IMR-90 (cell line): Measurements from ENCODE around the gene TRAF7. TPM values are rescaled to one million over a fixed set of nuclear protein-coding genes. Genes with fewer than 3 reads are reported as not detected.
A peak's percentile ranks its signal among the peaks of the same experiment; 100 is the strongest.

Source experiments
- ATAC-seq: fragments of 200-7000 bp; cut with Tn5 transposase; 2 replicates; pipeline ENCODE4 v1.9.1; 2020; ENCODE audit warnings: low read depth, mild to moderate bottlenecking, moderate library complexity
- BruUV-seq: library from RNA; stranded (reverse); fragments of 400-500 nt; replicated peaks from 2 replicates; lab custom pipeline; 2021; lab: Mats Ljungman, UMichigan
- CTCF ChIA-PET: fragments of 300-600 bp; formaldehyde crosslinking; extraction: SDS; loops from one replicate; lab custom pipeline; 2021; ENCODE audit warnings: antibody characterized with exemption; lab: Yijun Ruan, JAX
- POLR2A ChIA-PET: fragments of 300-600 bp; sonication (Branson Sonifier 250); formaldehyde crosslinking; loops from one replicate; lab custom pipeline; 2022; ENCODE audit warnings: antibody characterized with exemption; ENCODE audit not compliant: unreplicated experiment; lab: Charles Lee
- DNase-seq: peaks from one replicate; pipeline ENCODE4 v3.0.0; 2013
- H2AFZ ChIP-seq: replicated peaks from 2 replicates; pipeline ENCODE3; 2013; ENCODE audit warnings: low read length, mild to moderate bottlenecking; ENCODE audit not compliant: poor library complexity
- H2AK5ac ChIP-seq: 2 replicates; pipeline ENCODE4 v1.6.1; 2013; ENCODE audit warnings: low read depth, low read length, inconsistent platforms
- H2AK9ac ChIP-seq: replicated peaks from 2 replicates; pipeline ENCODE3; 2013; ENCODE audit warnings: mild to moderate bottlenecking, low read depth, low read length, moderate library complexity; ENCODE audit not compliant: poor library complexity
- H2BK120ac ChIP-seq: 2 replicates; pipeline ENCODE4 v1.6.1; 2013; ENCODE audit warnings: low read depth, low read length, inconsistent platforms
- H2BK15ac ChIP-seq: 3 replicates; pipeline ENCODE4 v1.6.1; 2013; ENCODE audit warnings: low read depth, low read length, inconsistent platforms
- H2BK20ac ChIP-seq: 2 replicates; pipeline ENCODE4 v1.6.1; 2013; ENCODE audit warnings: low read depth, mild to moderate bottlenecking, inconsistent platforms, low read length, moderate library complexity
- H2BK5ac ChIP-seq: 2 replicates; pipeline ENCODE4 v1.6.1; 2013; ENCODE audit warnings: mild to moderate bottlenecking, low read depth, low read length, inconsistent platforms; ENCODE audit not compliant: poor library complexity, severe bottlenecking
- H3K14ac ChIP-seq: replicated peaks from 2 replicates; pipeline ENCODE4 v1.6.1; 2013; ENCODE audit warnings: low read depth, low read length, inconsistent platforms
- H3K18ac ChIP-seq: 2 replicates; pipeline ENCODE4 v1.6.1; 2013; ENCODE audit warnings: low read depth, low read length, control low read depth
- H3K23ac ChIP-seq: 2 replicates; pipeline ENCODE4 v1.6.1; 2013; ENCODE audit warnings: low read depth, low read length, inconsistent platforms
- H3K27ac ChIP-seq: 2 replicates; pipeline ENCODE4 v1.5.1; 2013; ENCODE audit warnings: mild to moderate bottlenecking, control low read depth, low read length; ENCODE audit not compliant: insufficient read depth
- H3K27me3 ChIP-seq: 2 replicates; pipeline ENCODE4 v1.6.1; 2013; ENCODE audit warnings: low read length; ENCODE audit not compliant: control insufficient read depth, insufficient read depth
- H3K36me3 ChIP-seq: 2 replicates; pipeline ENCODE4 v1.6.1; 2013; ENCODE audit warnings: low read length, mixed read lengths; ENCODE audit not compliant: control insufficient read depth, insufficient read depth
- H3K4ac ChIP-seq: 2 replicates; pipeline ENCODE4 v1.6.1; 2013; ENCODE audit warnings: low read depth, low read length, inconsistent platforms
- H3K4me1 ChIP-seq: 2 replicates; pipeline ENCODE4 v1.6.1; 2013; ENCODE audit warnings: low read length, mixed read lengths; ENCODE audit not compliant: control insufficient read depth, insufficient read depth
- H3K4me2 ChIP-seq: 2 replicates; pipeline ENCODE4 v1.6.1; 2013; ENCODE audit warnings: low read depth, mild to moderate bottlenecking, control low read depth, low read length, moderate library complexity
- H3K4me3 ChIP-seq: 2 replicates; pipeline ENCODE4 v1.5.1; 2013; ENCODE audit warnings: low read depth, mild to moderate bottlenecking, control low read depth, low read length, moderate library complexity; ENCODE audit not compliant: insufficient read depth
- H3K56ac ChIP-seq: 2 replicates; pipeline ENCODE4 v1.6.1; 2013; ENCODE audit warnings: low read length, inconsistent platforms; ENCODE audit not compliant: insufficient read depth; ENCODE audit errors: extremely low read depth
- H3K79me1 ChIP-seq, 2 experiments: 2 replicates each; pipeline ENCODE4 v1.6.1; 2013; ENCODE audit warnings: low read length in 2 of 2, inconsistent platforms in 1 of 2, low read depth in 1 of 2
- H3K9ac ChIP-seq: 2 replicates; pipeline ENCODE4 v1.6.1; 2013; ENCODE audit warnings: low read depth, low read length, control low read depth
- H3K9me1 ChIP-seq: 2 replicates; pipeline ENCODE4 v1.6.1; 2013; ENCODE audit warnings: low read length, inconsistent platforms; ENCODE audit not compliant: insufficient read depth
- H3K9me3 ChIP-seq: 2 replicates; pipeline ENCODE4 v1.6.1; 2013; ENCODE audit warnings: low read length; ENCODE audit not compliant: control insufficient read depth, insufficient read depth
- H4K20me1 ChIP-seq: 2 replicates; pipeline ENCODE4 v1.6.1; 2013; ENCODE audit warnings: low read length, inconsistent platforms; ENCODE audit not compliant: insufficient read depth
- H4K5ac ChIP-seq: 2 replicates; pipeline ENCODE4 v1.6.1; 2013; ENCODE audit warnings: mild to moderate bottlenecking, low read depth, low read length, control low read depth
- H4K8ac ChIP-seq, 2 experiments: 2 replicates each; pipeline ENCODE4 v1.6.1; 2013; ENCODE audit warnings: low read depth in 2 of 2, low read length in 2 of 2, control low read depth in 1 of 2, inconsistent platforms in 1 of 2
- H4K91ac ChIP-seq: 2 replicates; pipeline ENCODE4 v1.6.1; 2013; ENCODE audit warnings: low read depth, low read length, inconsistent platforms; ENCODE audit not compliant: insufficient read depth
- BHLHE40 ChIP-seq: fragments of 150-350 bp; IDR thresholded peaks from 2 replicates; pipeline ENCODE4 v1.6.1; 2016; ENCODE audit warnings: mild to moderate bottlenecking, low read depth, low read length
- POLR2A ChIP-seq: IDR thresholded peaks from 2 replicates; pipeline ENCODE4 v1.6.1; 2012; ENCODE audit warnings: mild to moderate bottlenecking, low read depth, low read length
- RAD21 ChIP-seq: IDR thresholded peaks from 2 replicates; pipeline ENCODE4 v1.6.1; 2012; ENCODE audit warnings: low read length, improper control_type of control experiment
- RCOR1 ChIP-seq: IDR thresholded peaks from 2 replicates; pipeline ENCODE4 v1.6.1; 2012; ENCODE audit warnings: mild to moderate bottlenecking, low read length, improper control_type of control experiment; ENCODE audit not compliant: insufficient replicate concordance
- SMC3 ChIP-seq: fragments of 150-350 bp; IDR thresholded peaks from 2 replicates; pipeline ENCODE4 v1.6.1; 2016; ENCODE audit warnings: low read depth, mild to moderate bottlenecking, antibody characterized with exemption, low read length, moderate library complexity
- WGBS, 2 experiments: methylation state at CpG; one replicate each; pipeline versions ENCODE4 v1.1.5 to v1.1.7; 2013; ENCODE audit warnings: missing lambda C conversion rate in 2 of 2; ENCODE audit not compliant: insufficient read length in 1 of 2; ENCODE audit errors: extremely low coverage in 2 of 2; 5-methylcytosine and 5-hydroxymethylcytosine counted together
- dilution Hi-C: fragments of 300-500 bp; cut with HindIII; formaldehyde crosslinking; loops from one replicate; pipeline ENCODE4 v1.14.3; 2018; ENCODE audit warnings: low sequenced_read_pairs; ENCODE audit not compliant: unreplicated experiment
- in situ Hi-C: fragments of 300-500 bp; cut with MboI; formaldehyde crosslinking; loops from 3 replicates; pipeline ENCODE4 v1.14.3; 2019; ENCODE audit warnings: low sequenced_read_pairs, inconsistent platforms, mixed read lengths
- intact Hi-C: fragments of 100-400 bp; cut with micrococcal nuclease; formaldehyde crosslinking; loops from 2 replicates; pipeline ENCODE4 v1.10.0; 2022
- polyA plus RNA-seq, 3 experiments: library from polyadenylated mRNA; depleted of rRNA; stranded (reverse); fragments of >200 nt; gene quantifications; 2 replicates each; pipeline ENCODE4 v1.2.3, GENCODE V29; 2012; ENCODE audit warnings: low replicate concordance in 1 of 3
- total RNA-seq: library from RNA; depleted of rRNA; stranded (reverse); fragments of >200 nt; gene quantifications from 2 replicates; pipeline ENCODE4 v1.2.3, GENCODE V29; 2012
- TF ChIP-seq, protein P1 (sequence below): conservative IDR thresholded peaks from 2 replicates; pipeline ENCODE4 v1.5.1; 2012; ENCODE audit warnings: mild to moderate bottlenecking, low read depth, low read length, improper control_type of control experiment

Gene TRAF7
- total and polyA plus RNA-seq, 2 of the 4 experiments (the other 2 are of a cell fraction) = 29.6 to 52.6 TPM

DNA sequence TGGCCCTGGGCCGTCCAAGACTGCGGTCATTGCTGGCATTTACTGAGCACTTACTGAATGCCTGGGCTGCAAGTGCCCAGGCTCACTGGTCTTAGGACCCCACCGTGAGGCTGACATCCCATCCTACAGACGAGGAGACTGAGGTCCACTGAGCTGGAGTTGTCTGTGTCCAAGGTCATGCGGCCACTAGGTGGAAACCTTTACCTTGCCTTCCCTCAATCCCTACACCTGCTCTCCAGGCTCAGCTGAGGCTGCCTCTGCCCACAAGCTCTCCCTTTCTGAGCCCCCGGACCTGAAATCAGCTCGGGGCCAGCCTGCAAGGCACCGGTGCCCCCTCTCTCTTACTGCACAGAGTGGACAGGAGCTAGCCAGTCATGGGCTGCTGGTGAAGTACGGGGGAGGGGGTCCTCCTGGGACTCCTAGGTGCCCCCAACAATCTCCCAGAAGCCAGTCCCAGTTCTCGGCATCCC, 39.3 kb downstream of the TRAF7 start:
- intact Hi-C loops (no loop called here), dilution Hi-C loops (no loop called here), in situ Hi-C loops (no loop called here)
- no peak for TF ChIP-seq BHLHE40
- TF ChIP-seq SMC3 = 0 out of 2 replicates have a peak, but pooled peaks have one; percentile 21
- TF ChIP-seq, protein P1, sequence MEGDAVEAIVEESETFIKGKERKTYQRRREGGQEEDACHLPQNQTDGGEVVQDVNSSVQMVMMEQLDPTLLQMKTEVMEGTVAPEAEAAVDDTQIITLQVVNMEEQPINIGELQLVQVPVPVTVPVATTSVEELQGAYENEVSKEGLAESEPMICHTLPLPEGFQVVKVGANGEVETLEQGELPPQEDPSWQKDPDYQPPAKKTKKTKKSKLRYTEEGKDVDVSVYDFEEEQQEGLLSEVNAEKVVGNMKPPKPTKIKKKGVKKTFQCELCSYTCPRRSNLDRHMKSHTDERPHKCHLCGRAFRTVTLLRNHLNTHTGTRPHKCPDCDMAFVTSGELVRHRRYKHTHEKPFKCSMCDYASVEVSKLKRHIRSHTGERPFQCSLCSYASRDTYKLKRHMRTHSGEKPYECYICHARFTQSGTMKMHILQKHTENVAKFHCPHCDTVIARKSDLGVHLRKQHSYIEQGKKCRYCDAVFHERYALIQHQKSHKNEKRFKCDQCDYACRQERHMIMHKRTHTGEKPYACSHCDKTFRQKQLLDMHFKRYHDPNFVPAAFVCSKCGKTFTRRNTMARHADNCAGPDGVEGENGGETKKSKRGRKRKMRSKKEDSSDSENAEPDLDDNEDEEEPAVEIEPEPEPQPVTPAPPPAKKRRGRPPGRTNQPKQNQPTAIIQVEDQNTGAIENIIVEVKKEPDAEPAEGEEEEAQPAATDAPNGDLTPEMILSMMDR = peak; percentile 34; the same call in 1 of the 2 replicates
- TF ChIP-seq POLR2A = no peak
- TF ChIP-seq RCOR1 = peak; percentile 17
- TF ChIP-seq RAD21 = peak; percentile 52
- Histone ChIP-seq H3K9me3 (no peaks in the 10 kb centered on the region), H3K4ac (no peak overlapping the region), H3K27ac (no peak overlapping the region), H3K9me1 (no peaks in the 10 kb centered on the region), H2AK5ac (no peak overlapping the region), H4K8ac (no peak overlapping the region), H2BK15ac (no peak overlapping the region), H4K91ac (no peak overlapping the region), H3K4me3 (no peak overlapping the region), H3K79me1 (no peaks in the 10 kb centered on the region), H3K9ac (no peak overlapping the region), H2BK5ac (no peak overlapping the region), H3K14ac (no peak overlapping the region), H3K4me2 (no peak overlapping the region), H3K18ac (no peak overlapping the region), H3K4me1 (no peaks in the 10 kb centered on the region), H4K5ac (no peak overlapping the region), H3K36me3 (no peaks in the 10 kb centered on the region), H3K56ac (no peak overlapping the region), H2AFZ (no peak overlapping the region), H4K20me1 (no peaks in the 10 kb centered on the region; the same call in 1 of the 2 replicates), H2BK120ac (no peak overlapping the region), H2BK20ac (no peak overlapping the region), H3K23ac (no peak overlapping the region), H3K27me3 (peaks cover 59% of the 10 kb centered on the region), H2AK9ac (no peak overlapping the region)
- no TSS peak for BruUV-seq
- ATAC-seq (no peak), DNase-seq (peak; percentile 39)
- ChIA-PET POLR2A (no interaction called here), CTCF (no interaction called here)
- WGBS, 2 experiments = 39% methylated on average over 3 of the region's 10 CpGs; no CpG with 5 or more reads in 1 of the 2 experiments
